ENCODE measurements around the gene LBR.

LBR gene

GRCh38 chr1:225427235-225428067 is at the start of gene LBR:
Gene LBR (minus strand): TSS chr1:225428038. CDS start chr1:225424075, 3,963 bp downstream.
- peaks cover 43% of the 10 kb centered on the region for H3K4me1 ChIP-seq (ENCODE audit: insufficient read depth, low read length)
- DNase-seq (peak; percentile 46), ATAC-seq (ENCODE audit: insufficient read depth, low read depth) (peak; percentile 44)
- peak within 1 kb of the TSS; percentile 100 for H3K27ac ChIP-seq (ENCODE audit: low read length)
- H3K27me3 ChIP-seq (ENCODE audit: insufficient read depth, low read length, poor library complexity): no peaks in the 10 kb centered on the region
- H3K9ac ChIP-seq (ENCODE audit: low read depth, low read length): peak within 1 kb of the TSS; percentile 99
- peak within 1 kb of the TSS; percentile 90 for H2AFZ ChIP-seq (ENCODE audit: low read depth, low read length)
- TF ChIP-seq CTCF (IDR thresholded peaks at IDR 0.05; ENCODE audit: borderline replicate concordance, extremely low read depth, low read length, poor library complexity, severe bottlenecking): no peak
- TF ChIP-seq EZH2 (IDR thresholded peaks at IDR 0.05; ENCODE audit: borderline replicate concordance, low read depth, low read length, severe bottlenecking): no peak
- peak within 1 kb of the TSS; percentile 84 for H3K4me2 ChIP-seq (ENCODE audit: insufficient read depth, low read length)
- peaks cover 48% of the 10 kb centered on the region for H4K20me1 ChIP-seq (ENCODE audit: insufficient read depth, low read length)
- H3K4me3 ChIP-seq (ENCODE audit: low read depth in 1 of 2, low read length in 2 of 2): peak within 1 kb of the TSS; percentile 88 to 94
- H3K9me3 ChIP-seq (ENCODE audit: insufficient read depth, low read length, severe bottlenecking): no peaks in the 10 kb centered on the region
- H3K79me2 ChIP-seq (ENCODE audit: insufficient read depth, low read length): peaks cover 59% of the 10 kb centered on the region
- peaks cover 30% of the 10 kb centered on the region for H3K36me3 ChIP-seq (ENCODE audit: insufficient read depth, low read length)

DNA sequence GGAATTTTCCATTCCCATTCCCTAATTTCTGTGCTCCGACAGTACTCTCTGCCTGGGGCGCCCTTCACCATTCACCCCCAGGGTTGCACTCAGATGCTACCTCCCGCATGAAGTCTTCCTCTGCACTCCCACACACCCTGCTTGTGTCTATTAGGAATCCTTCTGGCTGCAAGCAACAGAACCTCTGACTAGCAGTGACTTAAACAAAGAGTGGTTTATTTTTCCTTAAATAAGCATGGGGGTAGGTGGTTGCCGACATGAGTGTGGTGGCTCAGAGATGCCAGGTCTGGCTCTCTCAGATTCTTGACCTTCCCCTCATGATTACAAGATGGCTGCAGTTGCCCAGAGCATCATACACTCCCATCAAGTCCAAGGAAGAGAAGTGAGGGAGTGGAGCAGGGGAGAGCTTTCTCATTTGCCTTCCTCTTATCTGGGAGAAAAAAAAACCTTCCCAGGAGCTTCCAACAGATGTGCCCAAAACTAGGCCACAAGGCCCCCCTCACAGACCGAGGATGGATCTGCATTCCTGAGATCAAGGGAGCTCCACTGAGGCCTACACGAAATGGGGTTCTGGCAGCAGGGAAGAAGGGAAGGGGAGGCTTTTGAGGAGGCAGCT is 49.6 kb upstream of the LBR start:
- H3K4me2 ChIP-seq (ENCODE audit: insufficient read depth, low read length): no peak overlapping the region
- no peak for ATAC-seq (ENCODE audit: insufficient read depth, low read depth)
- DNase-seq: no peak
- no peak overlapping the region for H3K9ac ChIP-seq (ENCODE audit: low read depth, low read length)
- no peaks in the 10 kb centered on the region for H3K79me2 ChIP-seq (ENCODE audit: insufficient read depth, low read length)
- H2AFZ ChIP-seq (ENCODE audit: low read depth, low read length): no peak overlapping the region; the same call in 1 of the 2 replicates
- peaks cover 9% of the 10 kb centered on the region for H3K4me1 ChIP-seq (ENCODE audit: insufficient read depth, low read length)
- no peak overlapping the region for H3K27ac ChIP-seq (ENCODE audit: low read length)
- H4K20me1 ChIP-seq (ENCODE audit: insufficient read depth, low read length): no peaks in the 10 kb centered on the region
- no peaks in the 10 kb centered on the region for H3K36me3 ChIP-seq (ENCODE audit: insufficient read depth, low read length)
- no peak overlapping the region for H3K4me3 ChIP-seq (ENCODE audit: low read depth in 1 of 2, low read length in 2 of 2)
- no peaks in the 10 kb centered on the region for H3K9me3 ChIP-seq (ENCODE audit: insufficient read depth, low read length, severe bottlenecking)
- TF ChIP-seq EZH2 (IDR thresholded peaks at IDR 0.05; ENCODE audit: borderline replicate concordance, low read depth, low read length, severe bottlenecking): no peak
- no peak for TF ChIP-seq CTCF (IDR thresholded peaks at IDR 0.05; ENCODE audit: borderline replicate concordance, extremely low read depth, low read length, poor library complexity, severe bottlenecking)
- H3K27me3 ChIP-seq (ENCODE audit: insufficient read depth, low read length, poor library complexity): peaks cover 4% of the 10 kb centered on the region

DNA sequence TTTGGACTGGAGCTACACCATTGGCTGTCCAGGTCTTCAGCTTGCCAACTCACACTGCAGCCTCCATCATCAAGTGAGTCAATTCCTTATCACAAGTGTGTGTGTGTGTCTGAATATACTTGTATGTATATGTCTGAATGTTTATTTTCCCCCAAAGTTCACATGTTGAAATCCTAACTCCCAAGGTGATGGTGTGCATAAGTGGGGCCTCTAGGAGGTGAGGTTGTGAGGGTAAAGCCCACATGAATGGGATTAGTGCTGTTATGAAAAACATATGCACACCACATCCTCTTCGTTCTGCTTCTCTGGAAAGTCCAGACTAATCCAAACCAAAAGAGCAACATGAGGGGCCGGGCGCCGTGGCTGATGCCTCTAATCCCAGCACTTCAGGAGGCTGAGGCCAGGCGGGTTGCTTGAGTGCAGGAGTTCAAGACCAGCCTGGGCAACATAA is 48.7 kb upstream of the LBR start:
- Histone ChIP-seq H2AFZ (ENCODE audit: low read depth, low read length) (no peak overlapping the region), H3K36me3 (ENCODE audit: insufficient read depth, low read length) (no peaks in the 10 kb centered on the region), H3K9me3 (ENCODE audit: insufficient read depth, low read length, severe bottlenecking) (no peaks in the 10 kb centered on the region), H3K27me3 (ENCODE audit: insufficient read depth, low read length, poor library complexity) (no peaks in the 10 kb centered on the region), H3K4me2 (ENCODE audit: insufficient read depth, low read length) (no peak overlapping the region), H4K20me1 (ENCODE audit: insufficient read depth, low read length) (no peaks in the 10 kb centered on the region), H3K79me2 (ENCODE audit: insufficient read depth, low read length) (no peaks in the 10 kb centered on the region), H3K27ac (ENCODE audit: low read length) (no peak overlapping the region), H3K9ac (ENCODE audit: low read depth, low read length) (no peak overlapping the region), H3K4me1 (ENCODE audit: insufficient read depth, low read length) (peaks cover 9% of the 10 kb centered on the region), H3K4me3 (ENCODE audit: low read depth in 1 of 2, low read length in 2 of 2) (no peak overlapping the region)
- no peak for ATAC-seq (ENCODE audit: insufficient read depth, low read depth)
- no peak for DNase-seq
- TF ChIP-seq EZH2 (IDR thresholded peaks at IDR 0.05; ENCODE audit: borderline replicate concordance, low read depth, low read length, severe bottlenecking) (no peak), CTCF (IDR thresholded peaks at IDR 0.05; ENCODE audit: borderline replicate concordance, extremely low read depth, low read length, poor library complexity, severe bottlenecking) (no peak)
